Adrenal gland (tissue), 5 donors: ENCODE measurements around the gene PANX2.

Experiments
- CTCF ChIP-seq, 6 experiments: fragments of 450-650 bp in 4 of 6; fragments of 200-600 bp in 2 of 6; sonication (generic) in 1 of 6; IDR thresholded peaks; 1 replicate in 5 of 6; 2 replicates in 1 of 6; pipeline versions ENCODE4 v1.5.1 to v1.8.0; 2016 to 2021; ENCODE audit warnings: antibody characterized with exemption in 6 of 6, mild to moderate bottlenecking in 2 of 6, moderate library complexity in 1 of 6
- POLR2A ChIP-seq, 2 donors: fragments of 450-650 bp; IDR thresholded peaks; one replicate each; pipeline ENCODE4 v1.6.1; 2017; ENCODE audit warnings: antibody characterized with exemption in 2 of 2, mild to moderate bottlenecking in 2 of 2, moderate library complexity in 1 of 2
- donor health status: DM: no; HTN: no; CAD: no.

- TF ChIP-seq CTCF (IDR thresholded peaks at IDR 0.05) = no peak
- TF ChIP-seq POLR2A (IDR thresholded peaks at IDR 0.05) = no peak
Measured at GRCh38 chr22:50197000-50197800, 26.7 kb downstream of the PANX2 start.
